ENCODE data around the gene AOPEP. TPM values are rescaled to one million over a fixed set of nuclear protein-coding genes. Genes with fewer than 3 reads are reported as not detected.
A peak's percentile ranks its signal among the peaks of the same experiment; 100 is the strongest.

The AOPEP gene
- total RNA-seq, 4 donors from 2014 or later, result 56.5 to 160 (median 103) TPM

GRCh38 chr9:94882966-94883641, 156.6 kb downstream of the AOPEP start:
- intact Hi-C loops (cut with DNase I; ENCODE audit: low total_unique reads), result no loop called here
- DNase-seq (no peak), ATAC-seq (no peak)
- TF ChIP-seq CTCF (IDR thresholded peaks at IDR 0.05 in 4 of 5, conservative IDR thresholded peaks at IDR 0.05 in 1 of 5), result no peak
- no peak for TF ChIP-seq POLR2A (IDR thresholded peaks at IDR 0.05)
- H3K9me3 ChIP-seq, result no peaks in the 10 kb centered on the region
- no peaks in the 10 kb centered on the region for H3K27me3 ChIP-seq
- H3K4me3 ChIP-seq, result no peak overlapping the region
- peaks cover 7 to 10% of the 10 kb centered on the region in 2 donors for H3K4me1 ChIP-seq
- H3K27ac ChIP-seq, result no peak overlapping the region
- no peaks in the 10 kb centered on the region for H3K36me3 ChIP-seq
- in situ Hi-C loops (cut with MboI; ENCODE audit: low sequenced_read_pairs in 4 of 4), result no loop called here

- TF ChIP-seq POLR2A (IDR thresholded peaks at IDR 0.05) (no peak), CTCF (IDR thresholded peaks at IDR 0.05 in 4 of 5, conservative IDR thresholded peaks at IDR 0.05 in 1 of 5) (no peak)
- H3K4me3 ChIP-seq, result no peak overlapping the region
- no peaks in the 10 kb centered on the region for H3K36me3 ChIP-seq
- DNase-seq, result no peak
- peak overlapping the region in 3 of 4 donors; percentile 29 to 54 (median 35) for H3K27ac ChIP-seq
- intact Hi-C loops (cut with DNase I; ENCODE audit: low total_unique reads) (no loop called here), in situ Hi-C loops (cut with MboI; ENCODE audit: low sequenced_read_pairs in 4 of 4) (no loop called here)
- ATAC-seq, result no peak
- no peaks in the 10 kb centered on the region for H3K27me3 ChIP-seq
- H3K9me3 ChIP-seq, result no peaks in the 10 kb centered on the region
- H3K4me1 ChIP-seq, result peaks cover 7 to 10% of the 10 kb centered on the region in 2 donors
Measured at GRCh38 chr9:94885854-94886447, 159.5 kb downstream of the AOPEP start.

DNA sequence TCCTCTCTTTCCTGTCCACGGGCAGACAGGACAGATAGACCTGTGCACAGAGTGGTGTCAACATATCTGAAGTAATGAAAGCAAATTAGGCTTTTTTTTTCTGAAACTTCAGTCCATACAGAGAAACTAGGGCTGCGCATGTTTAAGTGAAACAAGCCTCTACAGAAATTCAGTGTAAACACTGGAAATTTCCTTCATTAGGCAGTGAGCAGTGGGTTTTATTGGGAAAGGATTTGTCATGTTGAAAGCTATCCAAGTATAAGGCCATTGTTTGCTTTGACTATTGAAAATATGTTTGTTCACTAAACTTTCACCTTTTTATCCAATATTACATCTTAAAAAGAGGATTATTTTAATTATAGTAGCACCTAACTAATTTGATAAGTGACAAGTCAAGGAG, 161.2 kb downstream of the AOPEP start:
- Histone ChIP-seq H3K4me3 (no peak overlapping the region), H3K27ac (no peak overlapping the region), H3K36me3 (no peaks in the 10 kb centered on the region), H3K4me1 (peaks cover 6 to 7% of the 10 kb centered on the region in 2 donors), H3K27me3 (no peaks in the 10 kb centered on the region), H3K9me3 (no peaks in the 10 kb centered on the region)
- intact Hi-C loops (cut with DNase I; ENCODE audit: low total_unique reads) (no loop called here), in situ Hi-C loops (cut with MboI; ENCODE audit: low sequenced_read_pairs in 4 of 4) (no loop called here)
- ATAC-seq (no peak), DNase-seq (no peak)
- TF ChIP-seq CTCF (IDR thresholded peaks at IDR 0.05 in 4 of 5, conservative IDR thresholded peaks at IDR 0.05 in 1 of 5) (no peak), POLR2A (IDR thresholded peaks at IDR 0.05) (no peak)

DNA sequence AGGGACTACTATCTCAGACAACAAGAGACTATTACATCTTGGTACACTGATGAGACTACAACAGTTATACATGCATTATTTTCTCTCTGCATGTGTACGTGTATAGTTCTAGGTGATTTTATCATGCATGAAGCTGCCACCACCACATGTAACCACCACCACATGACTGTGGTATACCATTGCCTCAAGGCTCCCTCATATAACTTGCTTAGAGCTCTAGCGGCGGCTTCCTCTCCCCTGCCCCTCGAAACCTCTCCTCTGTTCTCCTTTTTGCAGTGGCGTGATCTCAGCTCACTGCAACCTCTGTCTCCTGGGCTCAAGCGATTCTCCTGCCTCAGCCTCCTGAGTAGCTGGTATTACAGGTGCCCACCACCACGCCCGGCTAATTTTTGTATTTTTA, 162.3 kb downstream of the AOPEP start:
- Histone ChIP-seq H3K27ac (no peak overlapping the region), H3K4me1 (peaks cover 6 to 7% of the 10 kb centered on the region in 2 donors), H3K9me3 (no peaks in the 10 kb centered on the region), H3K27me3 (no peaks in the 10 kb centered on the region), H3K36me3 (no peaks in the 10 kb centered on the region), H3K4me3 (no peak overlapping the region)
- DNase-seq, result no peak
- intact Hi-C loops (cut with DNase I; ENCODE audit: low total_unique reads), result no loop called here
- TF ChIP-seq CTCF (IDR thresholded peaks at IDR 0.05 in 4 of 5, conservative IDR thresholded peaks at IDR 0.05 in 1 of 5) (no peak), POLR2A (IDR thresholded peaks at IDR 0.05) (no peak)
- in situ Hi-C loops (cut with MboI; ENCODE audit: low sequenced_read_pairs in 4 of 4), result no loop called here
- no peak for ATAC-seq
